ENCODE measurements around the gene EMC10.

- no peak for TF ChIP-seq POLR2A (IDR thresholded peaks at IDR 0.05)
- TF ChIP-seq, protein P1, sequence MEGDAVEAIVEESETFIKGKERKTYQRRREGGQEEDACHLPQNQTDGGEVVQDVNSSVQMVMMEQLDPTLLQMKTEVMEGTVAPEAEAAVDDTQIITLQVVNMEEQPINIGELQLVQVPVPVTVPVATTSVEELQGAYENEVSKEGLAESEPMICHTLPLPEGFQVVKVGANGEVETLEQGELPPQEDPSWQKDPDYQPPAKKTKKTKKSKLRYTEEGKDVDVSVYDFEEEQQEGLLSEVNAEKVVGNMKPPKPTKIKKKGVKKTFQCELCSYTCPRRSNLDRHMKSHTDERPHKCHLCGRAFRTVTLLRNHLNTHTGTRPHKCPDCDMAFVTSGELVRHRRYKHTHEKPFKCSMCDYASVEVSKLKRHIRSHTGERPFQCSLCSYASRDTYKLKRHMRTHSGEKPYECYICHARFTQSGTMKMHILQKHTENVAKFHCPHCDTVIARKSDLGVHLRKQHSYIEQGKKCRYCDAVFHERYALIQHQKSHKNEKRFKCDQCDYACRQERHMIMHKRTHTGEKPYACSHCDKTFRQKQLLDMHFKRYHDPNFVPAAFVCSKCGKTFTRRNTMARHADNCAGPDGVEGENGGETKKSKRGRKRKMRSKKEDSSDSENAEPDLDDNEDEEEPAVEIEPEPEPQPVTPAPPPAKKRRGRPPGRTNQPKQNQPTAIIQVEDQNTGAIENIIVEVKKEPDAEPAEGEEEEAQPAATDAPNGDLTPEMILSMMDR (IDR thresholded peaks at IDR 0.05) = no peak
These were observed 25.7 kb upstream of the EMC10 start for GRCh38 chr19:50450369-50451222.
